Activated naive CD8-positive, alpha-beta T cell treated with anti-CD3 and anti-CD28 coated beads, Interleukin-2, amount 50 U/mL, for 16 hours (primary cell): ENCODE data around the gene PLXNA2.

ENCODE experiments used
- DNase-seq: peaks from one replicate; pipeline ENCODE4 v3.0.0-alpha.2; 2020; ENCODE audit warnings: low read depth, low spot score

The PLXNA2 gene

DNA sequence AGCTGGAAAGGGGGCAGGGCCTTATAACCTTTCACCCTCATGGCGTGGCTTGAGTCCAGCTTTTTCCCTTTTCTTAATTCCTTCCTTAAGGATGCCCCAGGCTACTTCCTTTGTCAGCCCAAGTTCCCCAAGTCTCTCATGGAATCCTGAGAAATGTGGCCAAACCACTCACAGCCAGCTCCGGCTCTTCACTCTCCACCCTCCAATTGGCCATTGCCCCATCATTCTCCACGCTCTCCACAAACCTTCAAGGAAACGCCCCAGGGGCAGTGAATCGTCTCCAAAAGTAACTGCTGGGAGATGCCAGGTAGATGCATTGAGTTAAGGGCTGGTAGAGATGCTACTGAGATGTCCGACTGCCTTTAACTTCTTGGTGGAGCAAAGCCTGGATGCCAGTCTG lies 219.8 kb downstream of the PLXNA2 start:
- DNase-seq, result no peak

DNA sequence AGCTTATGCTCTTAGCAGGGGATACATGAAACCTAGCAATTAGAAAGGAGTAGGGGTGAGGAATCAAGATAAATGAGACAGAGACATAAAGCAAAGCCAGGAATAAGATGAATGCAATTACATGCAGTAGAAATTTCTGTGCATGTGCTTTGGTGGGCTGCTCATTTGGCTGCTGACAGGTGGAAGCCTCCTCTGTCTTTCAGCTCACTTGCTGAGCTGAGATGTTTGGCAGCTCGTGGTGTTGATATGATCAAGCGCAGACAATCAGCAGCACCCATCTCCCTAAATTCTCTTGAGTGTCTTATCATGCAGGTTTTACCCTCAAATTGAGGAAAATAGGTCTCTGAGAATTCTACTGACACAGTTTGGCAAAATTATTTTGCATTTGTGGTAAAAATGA lies 224.9 kb downstream of the PLXNA2 start:
- no peak for DNase-seq

DNA sequence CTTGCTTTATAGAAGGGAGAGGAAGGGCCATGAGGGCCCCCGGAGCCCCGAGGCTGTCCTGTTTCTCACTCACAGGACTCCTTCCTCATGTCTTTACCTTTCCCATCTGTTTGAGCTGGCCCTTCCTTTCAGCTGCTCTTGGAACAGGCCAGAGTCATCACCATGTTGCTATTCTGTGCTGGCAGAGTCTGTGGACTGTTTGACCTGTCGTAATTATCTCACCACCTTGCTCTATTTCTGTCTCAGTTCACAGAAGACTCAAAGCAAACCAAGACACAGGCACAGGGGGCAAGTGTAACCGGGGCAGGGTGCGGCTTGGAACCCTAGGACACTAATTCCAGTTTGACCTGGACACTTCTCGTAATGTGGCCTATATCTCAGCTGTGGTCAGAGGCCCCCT lies 228.9 kb downstream of the PLXNA2 start:
- DNase-seq, result no peak

DNA sequence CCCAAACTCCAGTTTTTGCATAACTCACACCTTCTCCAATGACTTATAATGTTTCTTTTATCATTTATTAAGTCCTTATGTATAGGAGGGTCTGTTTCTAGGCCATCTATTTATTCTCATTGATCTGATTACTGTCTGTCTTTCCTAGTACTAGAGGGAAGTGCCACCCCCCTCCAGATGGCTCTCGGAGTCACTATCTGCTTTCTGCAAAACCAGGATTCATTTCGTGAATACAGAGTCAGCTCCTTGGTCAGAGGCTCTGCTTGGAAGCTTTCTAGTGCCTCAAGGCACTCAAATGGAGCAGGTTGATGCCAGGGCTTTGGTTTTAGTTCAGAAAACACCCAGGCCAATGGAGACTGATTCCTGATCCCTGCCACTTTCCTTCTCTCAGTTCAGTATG lies 231.0 kb downstream of the PLXNA2 start:
- no peak for DNase-seq

DNA sequence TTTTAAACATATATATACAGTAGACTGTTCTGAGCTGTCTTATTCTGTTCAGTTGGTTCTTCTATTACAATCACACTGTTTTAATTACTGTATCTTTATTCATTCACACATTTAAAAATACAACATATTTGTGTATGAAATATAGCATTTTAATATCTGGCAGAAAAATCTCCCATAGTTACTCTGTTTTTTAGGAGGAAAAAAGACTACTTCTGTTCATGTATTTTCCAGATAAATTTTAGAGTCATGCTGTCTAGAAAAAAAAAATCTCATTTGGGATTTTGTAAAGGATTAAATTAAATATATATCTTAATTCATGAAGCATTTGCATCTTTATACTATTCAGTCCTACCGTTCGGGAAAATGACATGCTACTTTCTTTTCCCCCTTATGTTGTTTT lies 231.5 kb downstream of the PLXNA2 start:
- DNase-seq, result no peak

DNA sequence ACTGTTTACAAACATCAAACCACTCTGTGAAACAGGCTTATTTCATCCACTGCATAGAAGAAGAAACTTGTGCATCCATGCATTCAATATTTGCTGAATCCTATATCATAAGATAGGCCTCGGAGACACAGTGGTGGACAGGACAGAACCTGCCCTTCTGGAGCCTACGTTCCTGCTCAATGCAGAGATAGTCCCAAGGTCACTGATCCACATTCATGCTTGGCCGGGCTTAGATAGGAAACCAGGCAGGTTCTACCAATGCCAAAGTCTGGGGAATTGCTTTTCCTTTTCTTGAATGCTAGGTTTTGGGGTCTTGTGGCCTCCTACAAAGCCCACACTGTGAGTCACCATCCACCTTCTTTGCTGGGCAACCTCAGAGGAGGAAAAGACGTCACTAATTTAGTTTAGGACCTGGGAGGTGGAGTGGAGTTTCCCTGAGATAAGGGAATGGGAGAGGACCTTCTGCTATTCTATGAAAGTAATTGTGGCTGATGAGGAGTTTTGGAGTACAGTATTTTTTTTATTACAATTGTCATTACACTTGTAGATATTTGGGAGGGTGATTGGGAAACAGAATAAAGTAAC lies 233.6 kb downstream of the PLXNA2 start:
- no peak for DNase-seq

DNA sequence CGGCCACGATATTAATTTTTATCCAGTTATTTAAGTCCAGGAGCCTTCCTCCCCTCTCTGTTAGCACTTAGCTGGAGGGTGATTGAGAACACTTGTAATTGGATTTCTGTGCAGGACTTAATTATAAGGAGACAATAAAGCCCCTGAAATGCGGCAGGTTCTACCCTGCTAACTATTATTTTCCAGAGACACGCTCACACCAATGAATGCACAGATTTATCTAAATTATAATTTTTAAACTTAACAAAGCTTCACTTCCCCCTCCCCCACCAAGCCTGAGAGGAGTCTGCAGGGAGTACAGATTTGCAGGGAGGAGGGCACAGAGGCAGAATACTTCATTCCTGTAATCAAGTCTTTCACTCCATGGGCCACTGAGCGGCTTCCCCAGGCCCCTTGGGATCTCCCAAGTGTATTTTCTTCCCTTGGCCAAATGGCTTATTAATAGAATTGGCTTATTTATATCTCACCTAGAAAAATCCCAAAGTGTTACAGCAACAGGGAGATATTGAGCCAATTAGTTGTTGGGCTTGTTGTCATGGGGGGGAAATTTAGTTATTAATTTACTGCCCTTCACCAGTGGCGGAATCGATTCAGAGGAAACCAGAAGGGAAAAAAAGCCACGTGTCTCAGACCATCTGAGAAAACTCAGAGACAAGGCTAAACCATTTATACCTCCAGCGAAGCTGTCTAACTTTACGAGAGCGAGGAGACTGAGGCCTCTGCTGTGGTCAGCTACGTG lies 234.3 kb downstream of the PLXNA2 start:
- no peak for DNase-seq

DNA sequence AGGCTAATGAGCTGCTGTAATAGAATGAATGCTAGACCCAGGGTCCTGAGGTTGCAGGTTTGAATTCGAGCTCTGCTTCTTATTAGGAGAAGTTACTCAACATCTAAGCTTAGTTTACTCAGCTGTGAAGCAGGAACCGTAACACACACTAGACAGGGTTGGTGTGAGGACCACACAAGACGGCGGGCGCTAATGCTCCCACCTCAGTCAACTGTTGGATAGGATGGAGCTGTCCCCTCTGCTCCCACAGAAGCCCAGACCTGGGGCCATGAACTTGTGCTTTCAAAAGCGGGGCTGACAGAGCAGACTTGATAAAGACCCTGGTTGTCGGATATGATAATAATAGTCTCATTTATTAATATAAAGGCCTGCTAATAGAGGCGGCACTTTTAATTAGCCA lies 234.9 kb downstream of the PLXNA2 start:
- DNase-seq, result no peak

DNA sequence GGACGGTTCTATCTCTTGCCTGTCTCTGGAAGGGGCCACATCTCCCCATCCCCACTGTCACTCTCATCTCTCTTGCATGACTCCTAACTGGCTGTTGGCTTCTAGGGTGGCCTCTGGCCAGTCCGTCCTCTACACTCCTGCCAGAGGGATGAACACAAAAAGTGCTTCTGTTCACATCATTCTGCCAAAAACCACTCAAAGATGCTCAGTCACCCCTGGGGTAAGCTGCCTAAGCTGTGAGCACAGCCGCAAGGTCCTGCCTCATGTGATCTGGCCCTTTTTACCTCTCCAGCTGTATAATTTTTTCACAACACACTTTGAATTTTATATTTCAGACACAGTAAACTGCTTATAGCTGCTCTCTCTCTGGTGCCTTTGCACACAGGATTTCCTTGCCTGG lies 235.7 kb downstream of the PLXNA2 start:
- DNase-seq, result no peak

DNA sequence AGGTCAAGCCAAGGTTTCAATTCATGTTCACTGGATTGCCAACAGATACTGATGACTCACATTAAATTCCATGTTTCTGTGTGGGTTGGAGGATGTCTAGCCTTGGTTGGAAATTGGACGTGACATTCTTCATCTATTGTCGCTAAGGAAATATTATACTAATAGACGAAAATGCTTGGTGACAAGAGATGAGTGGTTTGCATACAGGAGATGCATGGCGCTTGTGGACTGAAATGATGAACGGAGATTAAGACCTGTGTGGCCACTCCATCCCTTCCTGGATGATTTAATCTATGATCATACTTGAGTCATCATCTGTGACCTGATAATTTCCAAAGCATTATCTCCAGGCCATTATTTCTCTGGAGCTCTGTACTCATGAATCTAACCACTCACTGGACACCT lies 236.2 kb downstream of the PLXNA2 start:
- no peak for DNase-seq

DNA sequence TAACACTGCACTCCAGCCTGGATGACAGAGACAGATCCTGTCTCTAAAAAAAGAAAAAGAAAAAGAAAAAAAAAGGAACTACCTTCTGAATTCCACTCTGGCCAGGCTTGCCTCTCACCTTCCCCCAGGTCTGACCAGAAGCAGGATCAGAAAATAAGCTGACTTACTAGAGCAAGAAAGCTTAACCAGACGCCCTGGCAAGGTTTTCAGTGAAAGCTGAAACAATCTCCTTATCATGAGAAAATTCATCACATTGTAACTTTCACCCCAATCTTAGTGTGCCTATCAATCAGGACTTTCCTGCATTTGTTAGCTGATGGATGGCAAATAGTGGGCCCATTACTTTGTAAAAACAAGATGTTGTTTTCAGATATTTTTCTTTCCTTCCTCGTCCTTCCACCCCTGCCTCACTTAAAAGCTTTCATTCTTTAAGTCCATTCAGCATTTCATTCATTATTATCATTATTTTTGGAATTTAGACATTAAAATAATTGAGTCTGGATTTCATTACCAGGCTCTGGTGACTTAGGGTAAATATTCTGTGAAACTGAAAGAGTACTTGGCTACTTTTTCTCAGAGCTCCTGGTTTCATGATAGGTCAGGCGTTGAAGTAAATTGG lies 236.8 kb downstream of the PLXNA2 start:
- DNase-seq, result no peak

DNA sequence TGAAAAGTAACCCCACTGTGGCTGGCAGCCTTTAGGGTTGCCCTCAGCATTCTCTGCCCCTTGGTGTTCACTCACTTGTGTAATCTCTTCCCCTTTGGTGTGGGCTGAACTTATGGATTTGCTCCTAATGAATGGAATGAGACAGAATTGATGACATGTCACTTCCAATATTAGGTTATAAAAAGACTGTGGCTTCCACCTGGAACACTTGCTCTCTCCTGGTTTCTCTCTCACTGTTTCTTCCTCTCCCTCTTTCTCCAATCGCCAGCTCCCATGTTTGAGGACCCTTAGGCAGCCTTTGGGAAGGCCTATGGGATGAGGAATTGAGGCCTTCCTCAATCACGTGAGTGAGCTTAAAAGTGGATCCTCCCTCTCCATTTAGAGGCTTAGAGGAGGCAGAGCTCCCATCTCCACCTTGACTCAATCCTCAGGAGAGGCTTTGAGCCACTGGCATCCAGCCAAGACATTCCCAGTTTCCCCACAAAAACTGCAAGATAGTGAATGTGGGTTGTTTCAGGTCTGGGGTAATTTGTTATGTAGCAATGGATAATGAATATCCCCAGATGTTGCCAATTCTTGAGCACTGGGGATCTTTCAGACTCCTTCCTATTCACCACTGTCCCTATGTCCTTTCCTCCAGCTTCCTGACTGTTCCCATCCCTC lies 237.8 kb downstream of the PLXNA2 start:
- no peak for DNase-seq

DNA sequence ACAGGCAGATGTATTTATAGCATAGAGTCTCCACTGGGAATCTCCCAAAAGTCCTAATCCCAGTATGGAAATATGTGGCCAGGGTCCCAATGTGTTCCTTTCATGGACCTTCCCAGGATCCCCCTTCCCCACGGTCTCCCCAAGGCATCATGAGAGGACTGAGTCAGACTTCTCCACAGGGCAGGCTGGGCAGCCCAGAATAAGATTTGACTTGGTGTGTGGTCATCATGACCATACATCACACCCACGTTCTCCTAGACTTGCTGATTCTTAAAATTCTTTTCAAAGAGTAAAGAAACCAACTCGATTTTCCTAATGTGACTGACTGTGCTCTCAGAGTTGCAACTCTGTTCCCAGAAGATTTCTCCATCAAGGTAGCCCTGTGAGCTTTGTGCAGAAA lies 239.3 kb downstream of the PLXNA2 start:
- no peak for DNase-seq

DNA sequence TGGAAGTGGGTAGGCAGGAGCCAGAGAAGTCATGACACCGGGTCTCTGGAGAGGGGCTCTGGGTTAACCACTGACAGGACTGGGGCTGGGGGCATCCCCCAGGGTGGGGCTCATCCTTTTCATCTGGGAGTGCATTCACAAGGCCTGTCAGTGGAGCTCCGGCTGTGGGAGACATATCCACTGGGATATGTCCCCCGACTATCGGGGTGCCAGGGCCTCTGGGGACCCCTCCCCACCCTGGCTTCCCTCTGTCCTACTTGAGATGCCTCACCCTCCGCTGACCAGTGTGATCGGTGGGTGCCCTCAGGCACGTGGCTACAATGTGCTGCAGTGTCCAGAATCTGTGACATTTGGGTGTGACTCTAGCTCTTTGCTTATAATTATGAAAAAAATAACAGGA lies 240.9 kb downstream of the PLXNA2 start:
- no peak for DNase-seq

DNA sequence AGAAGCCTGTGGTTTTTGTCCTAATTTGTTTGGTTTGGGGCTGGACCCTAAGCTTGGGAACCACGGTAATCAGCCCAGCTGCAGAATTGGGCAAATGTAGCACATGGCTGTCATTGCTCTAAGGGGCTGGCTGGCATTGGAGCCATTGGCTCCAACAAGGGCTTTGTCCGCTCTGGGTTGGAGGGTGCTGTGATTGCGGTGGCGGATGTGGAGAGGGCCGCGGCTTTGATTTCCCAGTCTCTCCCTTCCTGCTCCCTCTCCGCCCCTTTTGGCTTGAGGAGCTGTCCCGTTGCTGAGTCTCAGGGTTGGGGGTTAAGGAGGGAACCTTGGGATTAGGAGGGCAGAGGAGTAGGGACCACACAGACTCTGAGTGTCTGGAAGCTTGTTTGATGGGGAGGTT lies 241.5 kb downstream of the PLXNA2 start:
- DNase-seq, result no peak

DNA sequence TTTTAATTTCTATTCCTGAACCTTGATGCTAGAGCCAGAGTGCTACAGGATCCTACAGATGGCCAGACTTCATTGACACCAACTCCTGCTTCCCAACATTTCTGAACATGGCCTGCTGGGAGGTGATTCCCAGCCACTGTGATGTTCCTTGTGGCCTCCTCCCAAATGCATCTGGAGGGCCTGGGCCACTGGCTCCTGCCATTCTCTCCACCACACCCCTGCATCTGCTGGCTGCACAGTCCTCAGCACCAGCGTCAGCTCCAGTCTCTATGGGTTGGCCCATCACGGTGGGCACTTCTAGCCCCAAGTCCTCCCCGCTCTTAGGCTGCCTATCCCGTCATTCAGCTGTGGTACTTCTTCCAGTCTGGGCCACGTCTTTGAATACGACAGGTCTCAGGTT lies 242.1 kb downstream of the PLXNA2 start:
- DNase-seq, result no peak

DNA sequence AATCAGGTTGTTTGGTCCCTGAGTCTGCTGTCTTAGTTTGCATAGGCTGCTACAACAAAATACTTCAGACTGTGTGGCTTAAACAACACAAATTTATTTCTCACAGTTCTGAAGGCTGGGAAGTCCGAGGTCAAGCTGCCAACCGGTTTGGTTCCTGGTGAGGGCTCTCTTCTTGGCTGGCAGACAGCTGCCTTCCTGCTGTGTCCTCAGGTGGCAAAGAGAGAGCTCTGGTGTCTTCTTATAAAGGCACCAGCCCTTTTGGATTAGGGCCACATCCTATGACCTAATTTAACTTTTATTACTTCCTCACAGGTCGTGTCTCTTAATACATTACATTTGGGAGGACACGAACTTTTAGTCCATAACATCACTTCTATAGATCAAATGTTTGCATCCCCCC lies 243.7 kb downstream of the PLXNA2 start:
- DNase-seq, result no peak

DNA sequence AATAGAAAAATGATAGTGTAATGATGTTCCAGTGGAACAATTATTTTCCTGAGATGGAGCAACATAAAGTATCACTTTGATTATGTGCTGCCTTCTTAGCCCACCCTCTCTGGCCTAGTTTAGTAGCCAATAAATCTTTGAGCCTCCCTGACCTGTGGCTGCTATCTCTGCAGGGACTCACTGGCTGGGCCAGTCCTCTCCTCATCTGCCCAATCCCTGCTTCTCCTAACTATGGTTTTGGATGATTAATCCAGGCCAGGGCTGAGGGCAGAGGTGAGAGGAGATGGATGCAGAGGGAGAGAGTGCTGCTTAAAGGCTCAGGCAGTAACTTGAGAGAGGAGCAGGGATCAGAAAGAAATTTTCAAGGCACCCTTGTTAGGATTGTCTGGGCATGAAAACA lies 244.2 kb downstream of the PLXNA2 start:
- no peak for DNase-seq

DNA sequence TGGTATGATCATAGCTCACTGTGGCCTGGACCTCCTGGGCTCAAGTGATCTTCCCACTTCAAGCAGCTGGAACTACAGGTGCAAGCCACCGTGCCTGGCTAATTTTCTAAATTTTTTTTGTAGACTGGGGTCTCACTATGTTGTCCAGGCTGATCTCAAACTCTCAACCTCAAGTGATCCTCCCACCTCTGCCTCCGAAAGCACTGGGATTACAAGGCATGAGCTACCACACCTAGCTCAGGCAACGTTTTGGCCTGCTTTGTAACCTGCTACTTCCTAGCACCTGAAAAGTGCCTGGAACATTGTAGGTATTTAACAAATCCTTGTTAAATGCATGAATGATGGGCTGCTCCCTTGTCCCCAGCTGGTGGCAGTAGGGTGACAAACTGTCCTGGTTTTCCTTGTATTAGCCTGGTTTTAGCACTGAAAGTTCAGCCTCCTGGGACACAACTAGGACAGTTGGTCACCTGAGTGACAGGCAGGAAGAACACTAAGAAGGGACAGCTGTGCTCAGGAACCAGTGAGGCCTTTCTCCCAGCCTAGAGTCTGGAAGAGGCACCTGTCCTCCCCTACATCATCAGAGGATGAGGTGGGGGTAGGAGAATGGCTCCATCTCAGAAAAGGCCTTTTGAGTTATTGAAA lies 244.8 kb downstream of the PLXNA2 start:
- DNase-seq, result no peak

DNA sequence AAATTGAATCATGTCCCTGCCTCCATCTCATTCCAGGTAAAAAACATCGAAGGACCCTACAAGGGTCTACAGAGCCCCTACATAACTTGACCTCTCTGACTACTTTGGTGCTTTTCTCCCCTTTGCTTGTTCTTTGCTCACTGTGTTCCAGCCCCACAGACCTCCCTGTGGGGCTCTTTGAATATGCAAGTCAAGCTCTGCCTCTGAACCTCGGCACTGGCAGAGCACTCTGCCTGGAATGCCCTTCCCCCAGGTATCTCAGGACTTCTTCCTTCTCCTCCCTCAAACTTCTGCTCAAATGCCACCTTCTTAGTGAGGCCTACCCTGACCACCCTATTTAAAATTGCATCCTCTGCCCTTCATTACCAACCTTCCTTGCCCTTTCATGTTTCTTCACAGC lies 245.5 kb downstream of the PLXNA2 start:
- no peak for DNase-seq

DNA sequence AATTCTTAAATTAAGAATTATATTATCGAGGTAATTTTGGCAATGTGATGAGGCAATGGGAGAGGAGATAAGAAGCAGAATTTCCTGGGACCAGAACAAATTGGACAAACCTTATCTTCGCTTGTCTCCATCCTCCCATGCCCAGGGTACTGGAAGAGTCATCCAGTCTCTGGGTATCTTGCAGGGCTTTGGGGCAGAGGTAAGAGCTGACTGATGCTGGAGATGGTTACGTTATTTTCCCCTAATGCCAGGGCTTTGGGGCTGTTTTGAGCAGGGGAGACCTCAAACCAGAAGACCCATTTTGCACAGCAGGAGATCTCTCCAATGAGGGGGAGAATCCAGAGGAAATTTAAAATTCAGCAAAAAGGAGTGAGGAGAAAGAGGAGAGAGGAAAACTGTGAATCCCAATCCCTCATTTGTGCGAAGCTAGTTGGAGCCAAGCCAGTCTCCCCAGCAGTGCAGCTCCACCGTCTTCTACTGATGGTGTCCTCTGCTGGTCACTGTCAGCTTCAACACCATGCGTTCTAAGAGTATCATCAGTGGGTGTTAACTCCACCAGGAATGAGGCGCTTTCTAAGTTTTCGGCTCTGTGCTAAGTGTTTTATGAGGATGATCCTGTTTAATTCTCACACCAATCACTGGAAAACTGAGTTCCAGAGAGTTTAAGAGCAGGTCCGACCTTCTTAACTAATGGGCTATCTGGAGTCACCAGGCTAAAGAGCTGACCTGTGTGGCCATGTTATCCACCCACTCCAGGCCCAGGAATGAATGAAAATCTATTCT lies 246.5 kb downstream of the PLXNA2 start:
- DNase-seq, result peak; percentile 6

DNA sequence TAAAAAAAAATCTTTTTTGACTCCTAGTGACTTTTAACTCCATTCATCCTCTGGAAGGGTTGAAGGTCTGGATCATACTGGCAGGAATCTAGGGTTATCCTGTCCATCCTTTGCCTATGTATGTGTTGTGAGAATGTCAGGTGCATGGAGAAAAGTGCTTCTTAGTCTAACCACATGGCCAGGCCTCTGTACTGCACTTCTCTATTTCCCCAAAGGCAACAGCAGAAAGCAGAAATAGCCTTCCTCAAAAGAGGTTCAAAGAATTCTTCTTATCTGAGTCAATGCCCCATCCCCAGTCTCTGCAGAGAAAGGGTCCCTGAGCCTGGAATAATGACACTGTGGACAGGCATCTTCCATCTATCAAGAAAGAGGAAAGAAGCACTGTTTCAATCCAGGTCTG lies 247.5 kb downstream of the PLXNA2 start:
- no peak for DNase-seq
